Stimulated activated CD4-positive, alpha-beta T cell treated with anti-CD3 and anti-CD28 coated beads, Interleukin-12 subunit alpha, Interleukin-12 subunit beta, amount 100 ng/mL, for 4 hours (primary cell): Measurements from ENCODE around the gene THEMIS2.
A peak's percentile ranks its signal among the peaks of the same experiment; 100 is the strongest.
"Not testable (repeated sequence)": the region's sequence is repeated elsewhere in the genome, so short reads cannot be mapped to it uniquely, and the experiment has no call there.

Experiments used
- DNase-seq: peaks from one replicate; pipeline ENCODE4 v3.0.0-alpha.2; 2020

THEMIS2 gene

GRCh38 chr1:27872059-27872801, at the start of gene THEMIS2:
Gene THEMIS2, plus strand, starts transcription at chr1:27872544. Its CDS starts 28 bp downstream, at chr1:27872572.
- peak; percentile 83 for DNase-seq

- no peak for DNase-seq
Measured at GRCh38 chr1:27823784-27824183, 48.6 kb upstream of the THEMIS2 start.

- no peak for DNase-seq
Measured at GRCh38 chr1:27824411-27824810, 47.9 kb upstream of the THEMIS2 start.

GRCh38 chr1:27829339-27829960, 42.9 kb upstream of the THEMIS2 start:
- DNase-seq: not testable (repeated sequence)

GRCh38 chr1:27830621-27831440, 41.5 kb upstream of the THEMIS2 start, which contains the start of gene PPP1R8:
Gene PPP1R8, plus strand, starts transcription at chr1:27830782. Its CDS starts 54 bp downstream, at chr1:27830836.
- DNase-seq: peak; percentile 83

GRCh38 chr1:27831568-27832410, 40.6 kb upstream of the THEMIS2 start:
- no peak for DNase-seq

- DNase-seq: no peak
Measured at GRCh38 chr1:27832762-27833161, 39.6 kb upstream of the THEMIS2 start.

- DNase-seq: no peak
Measured at GRCh38 chr1:27833470-27833869, 38.9 kb upstream of the THEMIS2 start.

GRCh38 chr1:27835046-27835445, 37.3 kb upstream of the THEMIS2 start:
- DNase-seq: no peak

- no peak for DNase-seq
Measured at GRCh38 chr1:27835501-27835900, 36.8 kb upstream of the THEMIS2 start.

- no peak for DNase-seq
Measured at GRCh38 chr1:27849951-27850350, 22.4 kb upstream of the THEMIS2 start.

GRCh38 chr1:27855085-27855484, 17.3 kb upstream of the THEMIS2 start:
- DNase-seq: no peak

- DNase-seq: no peak
Measured at GRCh38 chr1:27856561-27857343, 15.6 kb upstream of the THEMIS2 start.

- DNase-seq: not testable (repeated sequence)
Measured at GRCh38 chr1:27857552-27857951, 14.8 kb upstream of the THEMIS2 start.

- DNase-seq: peak; percentile 85
Measured at GRCh38 chr1:27858072-27858948, 14.0 kb upstream of the THEMIS2 start.

GRCh38 chr1:27858949-27859576, 13.3 kb upstream of the THEMIS2 start:
- no peak for DNase-seq

- no peak for DNase-seq
Measured at GRCh38 chr1:27861436-27861835, 10.9 kb upstream of the THEMIS2 start.

- DNase-seq: no peak
Measured at GRCh38 chr1:27862004-27862403, 10.3 kb upstream of the THEMIS2 start.

GRCh38 chr1:27862671-27863537, 9.4 kb upstream of the THEMIS2 start:
- DNase-seq: no peak
